Measurements from ENCODE around the gene ITIH4.
A peak's percentile ranks its signal among the peaks of the same experiment; 100 is the strongest.
"Not testable (repeated sequence)": the region's sequence is repeated elsewhere in the genome, so short reads cannot be mapped to it uniquely, and the experiment has no call there.

The ITIH4 gene

GRCh38 chr3:52779837-52780585, 50.5 kb downstream of the ITIH4 start:
- DNase-seq: no peak

GRCh38 chr3:52779011-52779836, 51.2 kb downstream of the ITIH4 start:
- DNase-seq: no peak

- no peak for DNase-seq
Measured at GRCh38 chr3:52777959-52778805, 52.3 kb downstream of the ITIH4 start.

DNA sequence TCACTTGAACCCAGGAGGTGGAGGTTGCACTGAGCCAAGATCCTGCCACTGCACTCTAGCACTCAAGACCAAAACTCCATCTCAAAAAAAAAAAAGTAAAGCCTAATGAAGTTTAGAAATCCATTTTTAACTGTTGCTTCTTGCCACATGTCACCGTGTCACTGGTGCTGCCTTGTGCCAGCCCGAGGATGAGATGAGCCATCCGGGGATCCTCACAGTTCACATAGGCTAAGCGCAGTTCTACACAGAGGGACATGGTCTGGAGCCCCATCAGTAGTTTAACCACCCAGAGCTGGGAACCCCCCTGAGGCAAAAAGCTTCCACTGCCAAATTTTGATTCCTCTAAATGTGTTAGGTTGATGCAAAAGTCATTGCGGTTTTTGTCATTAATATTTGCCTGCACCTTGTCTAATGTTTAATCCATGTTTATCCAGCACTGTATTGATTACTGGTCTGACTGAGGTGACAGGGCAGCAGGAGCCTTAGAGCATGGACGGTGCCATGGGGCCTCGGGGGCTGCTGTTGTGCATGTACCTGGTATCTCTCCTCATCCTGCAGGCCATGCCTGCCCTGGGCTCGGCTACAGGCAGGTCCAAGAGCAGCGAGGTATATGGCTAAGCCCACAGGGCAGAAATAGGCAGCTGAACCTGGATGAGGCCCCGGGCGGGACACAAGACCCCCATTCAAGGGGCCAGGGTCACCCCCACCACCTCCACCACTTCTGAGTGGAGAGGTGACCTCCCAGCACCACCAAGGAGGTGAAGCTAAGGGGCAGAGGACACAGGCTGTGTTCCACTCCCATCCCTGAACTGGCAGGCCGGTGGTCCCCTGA, 53.1 kb downstream of the ITIH4 start, which contains the start of gene ITIH1:
TSS of gene ITIH1 (plus strand) at position 473 of the 832 bp plus-strand sequence. CDS start at position 490, 17 bp downstream.
- no peak for DNase-seq

- DNase-seq: not testable (repeated sequence)
Measured at GRCh38 chr3:52776486-52776885, 54.0 kb downstream of the ITIH4 start.

DNA sequence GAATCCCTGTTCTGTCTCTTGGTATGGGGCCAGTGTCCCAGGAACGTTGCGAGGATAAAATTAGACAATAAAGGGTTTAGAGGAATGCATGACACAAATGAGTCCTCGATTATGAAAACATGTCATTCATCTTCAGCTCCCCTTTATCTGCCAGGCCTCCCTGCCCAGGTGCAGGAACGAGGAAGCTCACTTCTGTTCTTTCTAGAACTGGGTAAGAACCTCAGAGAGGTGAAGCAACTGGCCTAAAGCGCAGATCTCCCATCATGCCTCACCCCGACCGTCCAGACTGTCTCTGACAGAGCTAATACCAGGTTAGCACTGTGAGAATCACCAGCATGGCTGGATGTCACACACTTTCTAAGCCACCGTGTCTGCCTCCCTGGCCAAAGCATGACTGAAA, 54.6 kb downstream of the ITIH4 start:
- no peak for DNase-seq

- DNase-seq: no peak
Measured at GRCh38 chr3:52774901-52775864, 55.3 kb downstream of the ITIH4 start.

DNA sequence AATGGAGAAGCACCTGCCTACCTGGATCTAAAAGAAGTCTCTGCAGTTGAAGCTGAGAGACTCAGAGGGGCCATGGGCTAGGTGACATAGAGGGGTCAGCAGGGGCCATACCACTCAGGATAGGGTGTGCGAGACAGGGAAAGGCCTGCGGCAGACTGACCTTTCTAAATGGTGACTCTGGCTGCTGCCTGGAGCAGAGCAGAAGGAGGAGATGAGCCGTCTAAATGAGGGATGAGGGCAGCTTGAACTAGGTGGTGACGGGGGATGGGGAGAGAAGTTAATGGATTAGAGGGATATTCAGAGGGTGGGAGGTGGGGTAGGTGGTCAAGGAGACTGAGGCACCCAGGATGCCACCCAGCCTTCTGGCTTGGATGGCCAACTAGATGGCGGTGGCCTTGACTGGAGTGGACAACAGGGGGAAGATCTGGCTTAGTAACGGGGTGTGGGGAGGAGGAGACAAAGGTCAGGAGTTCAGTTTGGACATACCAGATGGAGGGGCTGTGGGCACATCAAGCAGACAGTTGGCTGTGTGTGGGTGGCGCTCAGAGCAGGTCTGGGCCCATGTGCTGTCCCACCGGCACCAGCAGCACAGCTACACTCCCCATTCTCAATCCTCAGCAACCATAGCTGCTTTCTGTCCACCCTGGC, 56.3 kb downstream of the ITIH4 start:
- no peak for DNase-seq

- DNase-seq: no peak
Measured at GRCh38 chr3:52773361-52774065, 57.0 kb downstream of the ITIH4 start.

GRCh38 chr3:52771702-52772101, 58.8 kb downstream of the ITIH4 start:
- DNase-seq: no peak

DNA sequence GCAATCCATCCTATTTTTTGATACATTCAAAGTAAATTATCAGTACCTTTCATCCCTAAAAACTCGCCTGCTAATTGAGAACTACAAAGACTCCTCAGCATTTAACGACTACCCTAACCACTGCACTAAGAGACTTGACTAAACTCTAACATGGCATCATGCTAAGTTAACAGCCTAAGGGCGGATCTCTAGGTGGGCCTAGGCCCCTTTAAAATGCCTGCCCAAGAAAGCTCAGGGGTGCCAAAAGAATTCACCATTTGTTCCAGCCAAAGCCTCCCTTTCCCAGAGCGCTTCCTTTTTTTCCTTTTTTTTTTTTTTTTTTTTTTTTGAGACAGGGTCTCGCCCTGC, 59.2 kb downstream of the ITIH4 start:
- DNase-seq: no peak

- DNase-seq: peak; percentile 88
Measured at GRCh38 chr3:52770496-52771333, 59.8 kb downstream of the ITIH4 start, which contains the start of gene NEK4. Gene NEK4 (minus strand): TSS chr3:52770940. CDS start chr3:52770746, 194 bp downstream.

GRCh38 chr3:52769786-52770455, 60.6 kb downstream of the ITIH4 start:
- no peak for DNase-seq

- no peak for DNase-seq
Measured at GRCh38 chr3:52763466-52763865, 67.0 kb downstream of the ITIH4 start.
